ENCODE measurements around the gene PUS3.
"Not testable (repeated sequence)": the region's sequence is repeated elsewhere in the genome, so short reads cannot be mapped to it uniquely, and the experiment has no call there.

Gene PUS3

GRCh38 chr11:125886997-125887372 is 16.0 kb downstream of the PUS3 start:
- Histone ChIP-seq H3K27me3 (ENCODE audit: control insufficient read depth, insufficient read depth, low read length) (peaks cover 2% of the 10 kb centered on the region; the same call in 1 of the 2 replicates), H3K27ac (ENCODE audit: low read depth, low read length) (no peak overlapping the region), H3K4me3 (ENCODE audit: low read depth, low read length) (peak overlapping the region; percentile 80), H3K9me3 (ENCODE audit: control insufficient read depth, insufficient read depth, low read depth, low read length) (peaks cover 11% of the 10 kb centered on the region), H3K36me3 (ENCODE audit: control insufficient read depth, insufficient read depth, low read length) (0 out of 2 replicates have a peak, but pooled peaks cover 2% of the 10 kb centered on the region), H3K4me1 (ENCODE audit: control insufficient read depth, insufficient read depth, low read length) (peaks cover 4% of the 10 kb centered on the region; the same call in 1 of the 2 replicates), H3K9ac (ENCODE audit: low read length) (no peak overlapping the region)

- H3K9me3 ChIP-seq (ENCODE audit: control insufficient read depth, insufficient read depth, low read depth, low read length) = peaks cover 11% of the 10 kb centered on the region
- no peak overlapping the region for H3K9ac ChIP-seq (ENCODE audit: low read length)
- H3K36me3 ChIP-seq (ENCODE audit: control insufficient read depth, insufficient read depth, low read length) = no peaks in the 10 kb centered on the region
- peaks cover 2% of the 10 kb centered on the region; the same call in 1 of the 2 replicates for H3K27me3 ChIP-seq (ENCODE audit: control insufficient read depth, insufficient read depth, low read length)
- no peak overlapping the region for H3K27ac ChIP-seq (ENCODE audit: low read depth, low read length)
- H3K4me1 ChIP-seq (ENCODE audit: control insufficient read depth, insufficient read depth, low read length) = no peaks in the 10 kb centered on the region
- no peak overlapping the region for H3K4me3 ChIP-seq (ENCODE audit: low read depth, low read length)
Observed at GRCh38 chr11:125883375-125883774, 19.6 kb downstream of the PUS3 start.

GRCh38 chr11:125881291-125881690 is 21.7 kb downstream of the PUS3 start:
- Histone ChIP-seq H3K4me1 (ENCODE audit: control insufficient read depth, insufficient read depth, low read length) (no peaks in the 10 kb centered on the region), H3K9ac (ENCODE audit: low read length) (no peak overlapping the region), H3K27ac (ENCODE audit: low read depth, low read length) (no peak overlapping the region), H3K36me3 (ENCODE audit: control insufficient read depth, insufficient read depth, low read length) (no peaks in the 10 kb centered on the region), H3K4me3 (ENCODE audit: low read depth, low read length) (no peak overlapping the region), H3K9me3 (ENCODE audit: control insufficient read depth, insufficient read depth, low read depth, low read length) (peaks cover 7% of the 10 kb centered on the region), H3K27me3 (ENCODE audit: control insufficient read depth, insufficient read depth, low read length) (no peaks in the 10 kb centered on the region)

GRCh38 chr11:125874556-125875124 is 28.4 kb downstream of the PUS3 start:
- Histone ChIP-seq H3K4me3 (ENCODE audit: low read depth, low read length) (no peak overlapping the region), H3K4me1 (ENCODE audit: control insufficient read depth, insufficient read depth, low read length) (no peaks in the 10 kb centered on the region), H3K27ac (ENCODE audit: low read depth, low read length) (no peak overlapping the region), H3K9me3 (ENCODE audit: control insufficient read depth, insufficient read depth, low read depth, low read length) (peaks cover 13% of the 10 kb centered on the region), H3K36me3 (ENCODE audit: control insufficient read depth, insufficient read depth, low read length) (no peaks in the 10 kb centered on the region), H3K27me3 (ENCODE audit: control insufficient read depth, insufficient read depth, low read length) (no peaks in the 10 kb centered on the region), H3K9ac (ENCODE audit: low read length) (no peak overlapping the region)

GRCh38 chr11:125873881-125874555 is 29.0 kb downstream of the PUS3 start:
- H3K27me3 ChIP-seq (ENCODE audit: control insufficient read depth, insufficient read depth, low read length) = no peaks in the 10 kb centered on the region
- H3K4me3 ChIP-seq (ENCODE audit: low read depth, low read length) = no peak overlapping the region
- no peak overlapping the region for H3K27ac ChIP-seq (ENCODE audit: low read depth, low read length)
- H3K36me3 ChIP-seq (ENCODE audit: control insufficient read depth, insufficient read depth, low read length) = no peaks in the 10 kb centered on the region
- H3K4me1 ChIP-seq (ENCODE audit: control insufficient read depth, insufficient read depth, low read length) = no peaks in the 10 kb centered on the region
- peaks cover 13% of the 10 kb centered on the region for H3K9me3 ChIP-seq (ENCODE audit: control insufficient read depth, insufficient read depth, low read depth, low read length)
- no peak overlapping the region for H3K9ac ChIP-seq (ENCODE audit: low read length)

- H3K27ac ChIP-seq (ENCODE audit: low read depth, low read length) = no peak overlapping the region
- H3K4me1 ChIP-seq (ENCODE audit: control insufficient read depth, insufficient read depth, low read length) = no peaks in the 10 kb centered on the region
Observed at GRCh38 chr11:125872138-125872491, 30.9 kb downstream of the PUS3 start.

DNA sequence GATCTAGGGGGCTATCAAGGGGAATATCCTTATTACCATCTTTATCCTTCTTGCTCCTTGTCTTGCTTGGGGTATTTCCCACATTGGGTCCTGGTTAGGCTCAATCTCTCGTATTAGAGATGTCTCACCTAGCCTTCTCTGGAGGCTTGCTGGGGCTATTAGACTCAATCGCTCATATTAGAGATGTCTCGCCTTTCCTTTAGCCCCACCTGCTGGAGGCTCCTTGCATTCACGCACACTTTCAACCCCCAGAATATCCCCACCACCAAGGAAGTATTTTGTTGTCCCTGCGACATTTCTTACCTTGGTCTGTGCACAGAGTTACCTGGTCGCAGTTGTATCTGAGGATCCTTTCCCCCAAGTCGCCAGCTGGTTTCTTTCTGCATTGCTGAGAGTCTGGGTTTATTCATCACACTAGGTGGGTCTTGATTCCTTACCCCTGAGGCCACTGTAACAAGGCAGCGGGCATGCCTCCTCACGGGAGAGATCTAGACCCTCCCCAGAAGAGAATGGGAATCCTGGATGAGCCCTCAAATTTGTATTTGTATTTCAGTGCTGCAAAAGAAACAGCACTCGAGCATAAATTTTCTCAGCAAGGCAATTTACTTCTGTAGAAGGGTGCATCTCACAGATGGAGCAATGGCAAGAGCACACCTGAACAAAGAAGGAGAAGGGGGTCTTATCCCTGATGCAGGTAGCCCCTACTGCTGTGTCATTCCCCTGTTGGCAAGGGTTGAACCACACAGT is 31.4 kb downstream of the PUS3 start:
- H3K27ac ChIP-seq (ENCODE audit: low read depth, low read length) = no peak overlapping the region
- H3K9ac ChIP-seq (ENCODE audit: low read length) = no peak overlapping the region
- no peaks in the 10 kb centered on the region for H3K36me3 ChIP-seq (ENCODE audit: control insufficient read depth, insufficient read depth, low read length)
- H3K4me3 ChIP-seq (ENCODE audit: low read depth, low read length) = no peak overlapping the region
- H3K27me3 ChIP-seq (ENCODE audit: control insufficient read depth, insufficient read depth, low read length) = no peaks in the 10 kb centered on the region
- no peaks in the 10 kb centered on the region for H3K4me1 ChIP-seq (ENCODE audit: control insufficient read depth, insufficient read depth, low read length)
- H3K9me3 ChIP-seq (ENCODE audit: control insufficient read depth, insufficient read depth, low read depth, low read length) = peaks cover 13% of the 10 kb centered on the region

More at GRCh38 chr11:125872138-125872491, 30.9 kb downstream of the PUS3 start:
- Histone ChIP-seq H3K4me3 (ENCODE audit: low read depth, low read length) (no peak overlapping the region), H3K9ac (ENCODE audit: low read length) (no peak overlapping the region), H3K9me3 (ENCODE audit: control insufficient read depth, insufficient read depth, low read depth, low read length) (peaks cover 13% of the 10 kb centered on the region), H3K27me3 (ENCODE audit: control insufficient read depth, insufficient read depth, low read length) (no peaks in the 10 kb centered on the region), H3K36me3 (ENCODE audit: control insufficient read depth, insufficient read depth, low read length) (no peaks in the 10 kb centered on the region)

GRCh38 chr11:125869521-125869920 is 33.5 kb downstream of the PUS3 start:
- Histone ChIP-seq H3K9me3 (ENCODE audit: control insufficient read depth, insufficient read depth, low read depth, low read length) (peaks cover 19% of the 10 kb centered on the region), H3K4me1 (ENCODE audit: control insufficient read depth, insufficient read depth, low read length) (no peaks in the 10 kb centered on the region), H3K27me3 (ENCODE audit: control insufficient read depth, insufficient read depth, low read length) (no peaks in the 10 kb centered on the region), H3K4me3 (ENCODE audit: low read depth, low read length) (no peak overlapping the region), H3K9ac (ENCODE audit: low read length) (no peak overlapping the region), H3K36me3 (ENCODE audit: control insufficient read depth, insufficient read depth, low read length) (no peaks in the 10 kb centered on the region), H3K27ac (ENCODE audit: low read depth, low read length) (no peak overlapping the region)

GRCh38 chr11:125865354-125865753 is 37.7 kb downstream of the PUS3 start:
- H3K4me1 ChIP-seq (ENCODE audit: control insufficient read depth, insufficient read depth, low read length); H3K27ac ChIP-seq (ENCODE audit: low read depth, low read length); H3K9me3 ChIP-seq (ENCODE audit: control insufficient read depth, insufficient read depth, low read depth, low read length); H3K27me3 ChIP-seq (ENCODE audit: control insufficient read depth, insufficient read depth, low read length); H3K4me3 ChIP-seq (ENCODE audit: low read depth, low read length); H3K9ac ChIP-seq (ENCODE audit: low read length); H3K36me3 ChIP-seq (ENCODE audit: control insufficient read depth, insufficient read depth, low read length): not testable (repeated sequence)

DNA sequence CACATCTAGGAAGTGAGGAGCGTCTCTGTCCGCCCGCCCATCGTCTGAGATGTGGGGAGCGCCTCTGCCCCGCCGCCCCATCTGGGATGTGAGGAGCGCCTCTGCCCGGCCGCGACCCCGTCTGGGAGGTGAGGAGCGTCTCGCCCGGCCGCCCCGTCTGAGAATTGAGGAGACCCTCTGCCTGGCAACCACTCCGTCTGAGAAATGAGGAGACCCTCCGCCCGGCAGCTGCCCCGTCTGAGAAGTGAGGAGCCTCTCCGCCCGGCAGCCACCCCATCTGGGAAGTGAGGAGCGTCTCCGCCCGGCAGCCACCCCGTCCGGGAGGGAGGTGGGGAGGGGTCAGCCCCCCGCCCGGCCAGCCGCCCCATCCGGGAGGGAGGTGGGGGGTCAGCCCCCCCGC is 40.2 kb downstream of the PUS3 start:
- H3K9ac ChIP-seq (ENCODE audit: low read length); H3K27me3 ChIP-seq (ENCODE audit: control insufficient read depth, insufficient read depth, low read length); H3K9me3 ChIP-seq (ENCODE audit: control insufficient read depth, insufficient read depth, low read depth, low read length); H3K4me1 ChIP-seq (ENCODE audit: control insufficient read depth, insufficient read depth, low read length); H3K36me3 ChIP-seq (ENCODE audit: control insufficient read depth, insufficient read depth, low read length); H3K4me3 ChIP-seq (ENCODE audit: low read depth, low read length); H3K27ac ChIP-seq (ENCODE audit: low read depth, low read length): not testable (repeated sequence)

- not testable (repeated sequence) for H3K36me3 ChIP-seq (ENCODE audit: control insufficient read depth, insufficient read depth, low read length); H3K4me3 ChIP-seq (ENCODE audit: low read depth, low read length); H3K27me3 ChIP-seq (ENCODE audit: control insufficient read depth, insufficient read depth, low read length); H3K9ac ChIP-seq (ENCODE audit: low read length); H3K9me3 ChIP-seq (ENCODE audit: control insufficient read depth, insufficient read depth, low read depth, low read length); H3K4me1 ChIP-seq (ENCODE audit: control insufficient read depth, insufficient read depth, low read length); H3K27ac ChIP-seq (ENCODE audit: low read depth, low read length)
Observed at GRCh38 chr11:125857670-125858069, 45.3 kb downstream of the PUS3 start.
